ENCODE results near the gene CRYBA4. TPM values are rescaled to one million over a fixed set of nuclear protein-coding genes. Genes with fewer than 3 reads are reported as not detected.

Gene CRYBA4
- total RNA-seq, 1 experiment from 2014 or later, result not detected

GRCh38 chr22:26677217-26677616, 55.5 kb downstream of the CRYBA4 start:
- Histone ChIP-seq H2AFZ (ENCODE audit: low read length) (no peak overlapping the region), H3K79me2 (ENCODE audit: low read length) (peaks cover 19% of the 10 kb centered on the region), H3K4me2 (ENCODE audit: low read length) (no peak overlapping the region), H3K27me3 (ENCODE audit: low read length) (no peaks in the 10 kb centered on the region), H3F3A (ENCODE audit: low read length, unreplicated experiment) (peaks cover 1% of the 10 kb centered on the region), H3K9ac (ENCODE audit: low read length) (no peak overlapping the region), H3K36me3 (ENCODE audit: low read depth, low read length) (no peaks in the 10 kb centered on the region), H3K4me1 (ENCODE audit: insufficient read depth, low read length) (peaks cover 14% of the 10 kb centered on the region), H3K9me2 (replicated peaks; ENCODE audit: low read length) (no peaks in the 10 kb centered on the region), H3K27ac (ENCODE audit: low read length) (no peak overlapping the region), H3K4me3 (ENCODE audit: low read length) (no peak overlapping the region), H4K20me1 (ENCODE audit: low read length) (no peaks in the 10 kb centered on the region), H3K9me3 (ENCODE audit: low read length) (no peaks in the 10 kb centered on the region)
- TF ChIP-seq EZH2 (IDR thresholded peaks at IDR 0.05; ENCODE audit: low read length, unreplicated experiment), result no peak
- no peak for TF ChIP-seq EZH2phosphoT487 (IDR thresholded peaks at IDR 0.05; ENCODE audit: borderline replicate concordance, low read length)
- TF ChIP-seq CTCF (conservative IDR thresholded peaks at IDR 0.05; ENCODE audit: low read depth, low read length), result no peak
- ChIA-PET POLR2A (ENCODE audit: unreplicated experiment) (no interaction called here), CTCF (no interaction called here)
- no TSS peak for BruUV-seq (replicated peaks)
- ATAC-seq (no peak), DNase-seq (no peak)
- intact Hi-C loops (cut with micrococcal nuclease), result loop anchor here (5.0 to 10.0 kb wide), 2 partner anchors 68 to 85 kb away; no protein-coding TSS in a partner anchor

- no TSS peak for BruUV-seq (replicated peaks)
- POLR2A ChIA-PET (ENCODE audit: unreplicated experiment), result interaction anchor here (0.6 kb wide), 1 partner anchor 314 kb away, joined by 3 read pairs; no protein-coding TSS in a partner anchor
- H3K9me3 ChIP-seq (ENCODE audit: low read length), result no peaks in the 10 kb centered on the region
- no peak for TF ChIP-seq EZH2phosphoT487 (IDR thresholded peaks at IDR 0.05; ENCODE audit: borderline replicate concordance, low read length)
- TF ChIP-seq CTCF (conservative IDR thresholded peaks at IDR 0.05; ENCODE audit: low read depth, low read length), result peak; percentile 79
- no peaks in the 10 kb centered on the region for H3F3A ChIP-seq (ENCODE audit: low read length, unreplicated experiment)
- intact Hi-C loops (cut with micrococcal nuclease), result loop anchor here (5.0 to 10.0 kb wide), 2 partner anchors 66 to 83 kb away; no protein-coding TSS in a partner anchor
- no peaks in the 10 kb centered on the region for H3K27me3 ChIP-seq (ENCODE audit: low read length)
- DNase-seq, result peak; percentile 76
- H2AFZ ChIP-seq (ENCODE audit: low read length), result no peak overlapping the region
- H3K27ac ChIP-seq (ENCODE audit: low read length), result no peak overlapping the region
- no peak overlapping the region for H3K4me3 ChIP-seq (ENCODE audit: low read length)
- CTCF ChIA-PET, result interaction anchor here (1.4 kb wide), 1 partner anchor 66 kb away, joined by 5 read pairs; no protein-coding TSS in a partner anchor
- no peak overlapping the region for H3K9ac ChIP-seq (ENCODE audit: low read length)
- ATAC-seq, result peak; percentile 70
- peaks cover 9% of the 10 kb centered on the region for H3K79me2 ChIP-seq (ENCODE audit: low read length)
- H3K9me2 ChIP-seq (replicated peaks; ENCODE audit: low read length), result no peaks in the 10 kb centered on the region
- H3K36me3 ChIP-seq (ENCODE audit: low read depth, low read length), result no peaks in the 10 kb centered on the region
- peaks cover 2% of the 10 kb centered on the region for H3K4me1 ChIP-seq (ENCODE audit: insufficient read depth, low read length)
- H4K20me1 ChIP-seq (ENCODE audit: low read length), result no peaks in the 10 kb centered on the region
- no peak overlapping the region for H3K4me2 ChIP-seq (ENCODE audit: low read length)
Measured at GRCh38 chr22:26679003-26679629, 57.4 kb downstream of the CRYBA4 start.

Other genes starting within 250 kb of the CRYBA4 start
- 2.1 and 2.4 TPM in 2 replicates for gene ASPHD2, start 192.7 kb upstream of the CRYBA4 start, total RNA-seq (2014; rRNA removed)
- gene HPS4, start 138.2 kb upstream of the CRYBA4 start, total RNA-seq (2014; rRNA removed), result 15.9 and 19.9 TPM in 2 replicates
- 17.6 and 21.1 TPM in 2 replicates for gene SRRD, start 138.1 kb upstream of the CRYBA4 start, total RNA-seq (2014; rRNA removed)
- 22.4 and 33.5 TPM in 2 replicates for gene TFIP11, start 109.5 kb upstream of the CRYBA4 start, total RNA-seq (2014; rRNA removed)
- gene TPST2, start 31.8 kb upstream of the CRYBA4 start, total RNA-seq (2014; rRNA removed), result 7.9 and 8.1 TPM in 2 replicates
- not detected in 2 replicates for gene CRYBB1, start 3.9 kb upstream of the CRYBA4 start, total RNA-seq (2014; rRNA removed)
- 0.15 and 0.23 TPM in 2 replicates for gene MIAT, start 35.6 kb downstream of the CRYBA4 start, total RNA-seq (2014; rRNA removed)

Measured in PC-3 (cell line).